GM12878 (cell line): ENCODE data around the gene SLC19A1. TPM values are rescaled to one million over a fixed set of nuclear protein-coding genes. Genes with fewer than 3 reads are reported as not detected.

ENCODE experiments used
- ATAC-seq: fragments of 200-7000 bp; cut with Tn5 transposase; 3 replicates; pipeline ENCODE4 v1.9.1; 2020; ENCODE audit warnings: mild to moderate bottlenecking, moderate library complexity
- BruUV-seq: library from RNA; stranded (reverse); fragments of 400-500 nt; replicated peaks from 2 replicates; lab custom pipeline; 2021; lab: Mats Ljungman, UMichigan
- CTCF ChIA-PET: fragments of 300-600 bp; sonication (Branson Sonifier 250); formaldehyde crosslinking; extraction: SDS; loops from one replicate; lab custom pipeline; 2021; ENCODE audit warnings: inconsistent platforms; lab: Yijun Ruan, JAX
- POLR2A ChIA-PET: fragments of 350-600 bp; formaldehyde crosslinking; extraction: SDS; loops from one replicate; lab custom pipeline; 2021; ENCODE audit warnings: inconsistent platforms; lab: Charles Lee
- RAD21 ChIA-PET: fragments of 300-600 bp; sonication (Branson Sonifier 250); formaldehyde crosslinking; loops from one replicate; lab custom pipeline; 2023; ENCODE audit warnings: antibody characterized with exemption; ENCODE audit not compliant: unreplicated experiment; lab: Charles Lee
- SMC1A ChIA-PET: fragments of 300-600 bp; sonication (Branson Sonifier 250); formaldehyde crosslinking; loops from one replicate; lab custom pipeline; 2023; ENCODE audit not compliant: unreplicated experiment, uncharacterized antibody; lab: Charles Lee
- DNase-seq: peaks from one replicate; pipeline ENCODE4 v3.0.0-alpha.2; 2011; ENCODE audit warnings: low read depth, low spot score
- FAIRE-seq: peaks from 3 replicates; lab custom pipeline; 2011; peaks lifted over from hg19 to GRCh38; lab: Jason Lieb, UNC
- H2AFZ ChIP-seq: 2 replicates; pipeline ENCODE4 v1.6.0; 2011; ENCODE audit warnings: low read depth, low read length, control low read depth; ENCODE audit not compliant: control insufficient read depth
- H3K27ac ChIP-seq: 2 replicates; pipeline ENCODE4 v1.5.1; 2011; ENCODE audit warnings: control low read depth; ENCODE audit not compliant: control insufficient read depth, insufficient read depth
- H3K27me3 ChIP-seq, 2 experiments: replicated peaks in 1 of 2; 2 replicates each; pipeline versions ENCODE4 v1.6.0 to v1.6.1; 2011; ENCODE audit warnings: low read length in 1 of 2; ENCODE audit not compliant: control insufficient read depth in 2 of 2, insufficient read depth in 2 of 2
- H3K36me3 ChIP-seq, 2 experiments: 2 replicates each; pipeline ENCODE4 v1.5.1; 2011; ENCODE audit warnings: low read length in 1 of 2; ENCODE audit not compliant: control insufficient read depth in 2 of 2, insufficient read depth in 2 of 2
- H3K4me1 ChIP-seq: 2 replicates; pipeline ENCODE4 v1.6.1; 2011; ENCODE audit warnings: mild to moderate bottlenecking, low read length, moderate library complexity, mixed read lengths; ENCODE audit not compliant: control insufficient read depth, insufficient read depth
- H3K4me2 ChIP-seq: 2 replicates; pipeline ENCODE4 v1.6.0; 2011; ENCODE audit warnings: control low read depth; ENCODE audit not compliant: control insufficient read depth, insufficient read depth
- H3K4me3 ChIP-seq: fragments of 200-600 bp; sonication (generic); 2 replicates; pipeline ENCODE4 v1.5.1; 2016
- H3K79me2 ChIP-seq: 2 replicates; pipeline ENCODE4 v1.6.0; 2011; ENCODE audit warnings: low read length; ENCODE audit not compliant: control insufficient read depth, insufficient read depth
- H3K9ac ChIP-seq: 2 replicates; pipeline ENCODE4 v1.8.0; 2011; ENCODE audit warnings: low read length, control low read depth, mixed read lengths; ENCODE audit not compliant: control insufficient read depth, insufficient read depth
- H3K9me3 ChIP-seq: replicated peaks from 3 replicates; pipeline ENCODE4 v1.5.1; 2011; ENCODE audit warnings: mild to moderate bottlenecking, low read length; ENCODE audit not compliant: control insufficient read depth, insufficient read depth
- H4K20me1 ChIP-seq: 2 replicates; pipeline ENCODE4 v1.6.0; 2011; ENCODE audit not compliant: control insufficient read depth, insufficient read depth
- FOXM1 ChIP-seq: IDR thresholded peaks from 2 replicates; pipeline ENCODE4 v1.6.1; 2012; ENCODE audit warnings: low read depth, mild to moderate bottlenecking, inconsistent platforms, low read length, moderate library complexity
- MXI1 ChIP-seq: fragments of 150-350 bp; IDR thresholded peaks from 2 replicates; pipeline ENCODE4 v1.6.1; 2011; ENCODE audit warnings: low read depth, mild to moderate bottlenecking, inconsistent platforms, low read length, improper control_type of control experiment
- MYC ChIP-seq: IDR thresholded peaks from 2 replicates; pipeline ENCODE4 v1.6.1; 2011; ENCODE audit warnings: mild to moderate bottlenecking, low read length, moderate library complexity, inconsistent platforms; ENCODE audit not compliant: insufficient read depth, insufficient replicate concordance, insufficient read length, severe bottlenecking
- PAX5 ChIP-seq: IDR thresholded peaks from 2 replicates; pipeline ENCODE4 v1.6.1; 2011; ENCODE audit warnings: low read depth, low read length, borderline replicate concordance
- YBX1 ChIP-seq: fragments of 450-650 bp; IDR thresholded peaks from 2 replicates; pipeline ENCODE4 v1.6.1; 2016; ENCODE audit warnings: antibody characterized with exemption
- WGBS: methylation state at CpG from one replicate; pipeline ENCODE4 v1.1.6; 2016; ENCODE audit warnings: low lambda C conversion rate; ENCODE audit not compliant: insufficient replicate concordance, insufficient coverage; ENCODE audit errors: missing lambda C conversion rate; 5-methylcytosine and 5-hydroxymethylcytosine counted together
- in situ Hi-C: fragments of 300-500 bp; cut with MboI; formaldehyde crosslinking; loops from 9 replicates; pipeline ENCODE4 v1.14.3; 2018; ENCODE audit warnings: mixed read lengths
- intact Hi-C: fragments of 100-400 bp; cut with micrococcal nuclease; formaldehyde crosslinking; loops from one replicate; pipeline ENCODE4 v1.14.2; 2022; ENCODE audit not compliant: unreplicated experiment
- polyA plus RNA-seq, 11 experiments: library from polyadenylated mRNA; depleted of rRNA in 4 of 11; unstranded in 6 of 11; stranded (reverse) in 5 of 11; fragments of >200 nt; fragmentation: Nextera tagmentation in 4 of 11; fragmentation: Illumina TruSeq in 1 of 11; extraction: Ambion mirVana in 4 of 11; extraction: Trizol in 1 of 11; gene quantifications; 1 replicate in 1 of 11; 2 replicates in 10 of 11; pipeline versions ENCODE4 v1.2.1 to v1.2.3, GENCODE V29; 2011 to 2016; ENCODE audit warnings: inconsistent platforms in 2 of 11, missing spikeins in 2 of 11, low read depth in 1 of 11
- total RNA-seq, 4 experiments: library from RNA; depleted of rRNA in 3 of 4; stranded (reverse); fragments of >200 nt in 3 of 4; fragmentation: Illumina TruSeq in 1 of 4; extraction: Trizol in 1 of 4; gene quantifications; 2 replicates each; pipeline versions ENCODE4 v1.2.1 to v1.2.3, GENCODE V29; 2013 to 2021
- TF ChIP-seq, protein P1 (sequence below), 3 experiments: IDR thresholded peaks in 2 of 3; conservative IDR thresholded peaks in 1 of 3; 2 replicates each; pipeline ENCODE4 v1.5.1; 2011; ENCODE audit warnings: low read depth in 3 of 3, low read length in 3 of 3, mild to moderate bottlenecking in 3 of 3, control low read depth in 2 of 3, moderate library complexity in 2 of 3, inconsistent platforms in 1 of 3, mixed read lengths in 1 of 3; ENCODE audit not compliant: control insufficient read depth in 2 of 3, insufficient read depth in 1 of 3; ENCODE audit errors: extremely low read depth in 1 of 3
- TF ChIP-seq, protein P2 (sequence below): IDR thresholded peaks from 2 replicates; pipeline ENCODE4 v1.6.1; 2011; ENCODE audit warnings: borderline replicate concordance, low read depth, mild to moderate bottlenecking, moderate library complexity, low read length; ENCODE audit not compliant: insufficient read depth, poor library complexity, severe bottlenecking

The SLC19A1 gene
- total and polyA plus RNA-seq, 10 of the 15 experiments (the other 5 are each of a cell fraction or from before 2014, with no cell fraction given), result 0.42 to 49.7 (median 12.2) TPM

DNA sequence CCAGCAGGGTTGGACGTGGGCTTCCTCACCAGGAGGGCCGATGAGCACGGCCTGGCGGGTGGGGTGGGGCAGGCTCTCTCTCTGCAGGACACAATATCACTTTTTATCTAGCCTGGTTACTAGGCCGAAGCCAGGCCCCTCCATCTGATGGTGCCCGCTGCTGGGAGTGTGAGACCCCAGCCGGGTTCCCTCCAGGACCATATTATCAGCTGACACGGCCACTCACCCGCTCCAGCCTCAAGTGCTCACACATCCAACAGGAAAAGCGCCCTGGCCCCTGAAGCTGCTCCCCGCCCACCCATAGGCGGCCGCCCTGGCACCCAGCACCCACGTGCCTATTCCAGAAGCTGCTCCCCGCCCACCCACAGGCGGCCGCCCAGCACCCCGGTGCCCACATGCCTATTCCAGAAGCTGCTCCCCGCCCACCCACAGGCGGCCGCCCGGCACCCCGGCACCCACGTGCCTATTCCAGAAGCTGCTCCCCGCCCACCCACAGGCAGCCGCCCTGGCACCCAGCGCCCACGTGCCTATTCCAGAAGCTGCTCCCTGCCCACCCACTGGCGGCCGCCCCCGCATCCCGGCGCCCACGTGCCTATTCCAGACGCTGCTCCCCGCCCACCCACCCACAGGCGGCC lies 5.0 kb downstream of the SLC19A1 start (continued):
- TF ChIP-seq, protein P1, sequence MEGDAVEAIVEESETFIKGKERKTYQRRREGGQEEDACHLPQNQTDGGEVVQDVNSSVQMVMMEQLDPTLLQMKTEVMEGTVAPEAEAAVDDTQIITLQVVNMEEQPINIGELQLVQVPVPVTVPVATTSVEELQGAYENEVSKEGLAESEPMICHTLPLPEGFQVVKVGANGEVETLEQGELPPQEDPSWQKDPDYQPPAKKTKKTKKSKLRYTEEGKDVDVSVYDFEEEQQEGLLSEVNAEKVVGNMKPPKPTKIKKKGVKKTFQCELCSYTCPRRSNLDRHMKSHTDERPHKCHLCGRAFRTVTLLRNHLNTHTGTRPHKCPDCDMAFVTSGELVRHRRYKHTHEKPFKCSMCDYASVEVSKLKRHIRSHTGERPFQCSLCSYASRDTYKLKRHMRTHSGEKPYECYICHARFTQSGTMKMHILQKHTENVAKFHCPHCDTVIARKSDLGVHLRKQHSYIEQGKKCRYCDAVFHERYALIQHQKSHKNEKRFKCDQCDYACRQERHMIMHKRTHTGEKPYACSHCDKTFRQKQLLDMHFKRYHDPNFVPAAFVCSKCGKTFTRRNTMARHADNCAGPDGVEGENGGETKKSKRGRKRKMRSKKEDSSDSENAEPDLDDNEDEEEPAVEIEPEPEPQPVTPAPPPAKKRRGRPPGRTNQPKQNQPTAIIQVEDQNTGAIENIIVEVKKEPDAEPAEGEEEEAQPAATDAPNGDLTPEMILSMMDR (IDR thresholded peaks at IDR 0.05 in 2 of 3, conservative IDR thresholded peaks at IDR 0.05 in 1 of 3; ENCODE audit: control insufficient read depth in 2 of 3, extremely low read depth in 1 of 3, insufficient read depth in 1 of 3, low read depth in 3 of 3, low read length in 3 of 3), result no peak

DNA sequence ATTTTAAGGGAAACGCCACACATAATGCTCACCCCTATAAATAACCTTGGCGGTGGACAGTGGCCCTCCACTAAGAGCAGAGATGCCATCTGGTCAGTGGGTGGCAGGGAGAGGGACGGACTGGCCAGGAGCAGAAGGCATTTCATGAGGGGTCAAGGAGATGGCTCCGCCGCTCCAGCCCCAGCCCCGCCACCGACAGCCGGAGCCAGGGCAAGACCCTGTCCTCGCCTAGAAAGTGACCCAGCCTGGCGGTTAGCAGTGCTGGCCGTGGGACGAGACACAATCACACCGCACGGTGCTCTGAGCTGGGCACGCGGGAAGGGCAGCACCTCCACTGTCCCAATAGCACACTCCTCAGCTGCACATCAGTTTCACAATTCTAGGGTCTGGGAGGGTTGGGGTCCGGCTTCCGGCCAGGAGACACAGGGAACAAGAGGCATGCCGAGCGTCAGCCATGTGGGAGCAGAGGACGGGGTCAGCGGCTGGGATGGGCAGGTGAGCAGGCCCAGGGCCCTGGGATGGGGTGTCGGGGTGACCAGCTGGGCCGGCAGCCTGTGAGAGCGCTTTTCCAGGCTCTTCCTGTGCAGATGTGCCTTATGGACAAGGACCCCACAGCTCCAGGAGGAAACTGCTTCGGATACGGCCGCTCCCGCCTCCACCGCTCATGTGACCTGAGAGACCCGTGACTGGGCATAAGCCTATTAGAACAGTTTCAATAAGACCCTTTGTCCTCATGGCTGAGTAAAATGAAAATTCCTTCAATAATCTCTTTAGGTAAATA lies 5.7 kb downstream of the SLC19A1 start:
- ChIA-PET CTCF (no interaction called here), RAD21 (no interaction called here)
- Histone ChIP-seq H3K4me2 (no peak overlapping the region), H4K20me1 (no peaks in the 10 kb centered on the region), H3K27me3 (no peaks in the 10 kb centered on the region), H3K9me3 (no peaks in the 10 kb centered on the region), H3K36me3 (peaks cover 0 to 26% of the 10 kb centered on the region in 2 experiments; a peak in 3 of 4 replicates), H3K27ac (no peak overlapping the region), H3K4me3 (no peak overlapping the region), H3K9ac (no peak overlapping the region)
- FAIRE-seq, result no peak
- no TSS peak for BruUV-seq
- TF ChIP-seq MYC (no peak), PAX5 (no peak), FOXM1 (no peak), YBX1 (no peak), MXI1 (no peak)
- TF ChIP-seq, protein P2, sequence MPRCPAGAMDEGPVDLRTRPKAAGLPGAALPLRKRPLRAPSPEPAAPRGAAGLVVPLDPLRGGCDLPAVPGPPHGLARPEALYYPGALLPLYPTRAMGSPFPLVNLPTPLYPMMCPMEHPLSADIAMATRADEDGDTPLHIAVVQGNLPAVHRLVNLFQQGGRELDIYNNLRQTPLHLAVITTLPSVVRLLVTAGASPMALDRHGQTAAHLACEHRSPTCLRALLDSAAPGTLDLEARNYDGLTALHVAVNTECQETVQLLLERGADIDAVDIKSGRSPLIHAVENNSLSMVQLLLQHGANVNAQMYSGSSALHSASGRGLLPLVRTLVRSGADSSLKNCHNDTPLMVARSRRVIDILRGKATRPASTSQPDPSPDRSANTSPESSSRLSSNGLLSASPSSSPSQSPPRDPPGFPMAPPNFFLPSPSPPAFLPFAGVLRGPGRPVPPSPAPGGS, result no peak
- TF ChIP-seq, all 136 proteins: peak for 0
- in situ Hi-C loops, result no loop called here
- Histone ChIP-seq H3K79me2 (peaks cover 30% of the 10 kb centered on the region), H3K4me1 (no peaks in the 10 kb centered on the region), H2AFZ (no peak overlapping the region)
- DNase-seq (no peak), ATAC-seq (no peak)
- ChIA-PET SMC1A (no interaction called here), POLR2A (no interaction called here)
- 92% methylated on average over 26 of the region's 31 CpGs for WGBS
- intact Hi-C loops, result no loop called here
